H1 (cell line): ENCODE data around the gene GFY. TPM values are rescaled to one million over a fixed set of nuclear protein-coding genes. Genes with fewer than 3 reads are reported as not detected.

Source experiments
- CTCF ChIA-PET: fragments of 300-600 bp; sonication (Branson Sonifier 250); formaldehyde crosslinking; loops from one replicate; lab custom pipeline; 2021; ENCODE audit not compliant: partially characterized antibody; lab: Charles Lee
- POLR2A ChIA-PET: fragments of 300-600 bp; sonication (Branson Sonifier 250); formaldehyde crosslinking; loops from one replicate; lab custom pipeline; 2021; ENCODE audit warnings: inconsistent platforms; ENCODE audit not compliant: partially characterized antibody; lab: Charles Lee
- DNase-seq, 2 experiments: peaks; one replicate each; pipeline versions ENCODE4 v3.0.0 to v3.0.0-alpha.2; 2010 to 2022; ENCODE audit warnings: low spot score in 2 of 2, low read depth in 1 of 2, mixed read lengths in 1 of 2
- FAIRE-seq: peaks from 2 replicates; lab custom pipeline; 2011; peaks lifted over from hg19 to GRCh38; lab: Jason Lieb, UNC
- H2AFZ ChIP-seq: 2 replicates; pipeline ENCODE4 v1.8.1; 2012; ENCODE audit warnings: low read length, inconsistent platforms
- H2AK5ac ChIP-seq: 2 replicates; pipeline ENCODE4 v1.6.1; 2013; ENCODE audit warnings: low read depth, low read length
- H2BK120ac ChIP-seq: replicated peaks from 2 replicates; pipeline ENCODE3; 2013; ENCODE audit warnings: low read depth, low read length, inconsistent platforms
- H2BK12ac ChIP-seq: 2 replicates; pipeline ENCODE4 v1.6.1; 2013; ENCODE audit warnings: low read depth, low read length
- H2BK15ac ChIP-seq: 2 replicates; pipeline ENCODE4 v1.6.1; 2013; ENCODE audit warnings: low read length
- H2BK20ac ChIP-seq: 2 replicates; pipeline ENCODE4 v1.6.1; 2013; ENCODE audit warnings: low read length
- H2BK5ac ChIP-seq: 2 replicates; pipeline ENCODE4 v1.6.1; 2013; ENCODE audit warnings: low read depth, low read length
- H3K14ac ChIP-seq: 2 replicates; pipeline ENCODE4 v1.6.1; 2013; ENCODE audit warnings: inconsistent platforms; ENCODE audit not compliant: insufficient read length
- H3K18ac ChIP-seq: 2 replicates; pipeline ENCODE4 v1.6.1; 2013; ENCODE audit warnings: low read length; ENCODE audit errors: extremely low read depth
- H3K23ac ChIP-seq: 2 replicates; pipeline ENCODE4 v1.6.1; 2013; ENCODE audit warnings: inconsistent platforms; ENCODE audit not compliant: insufficient read length
- H3K23me2 ChIP-seq: 2 replicates; pipeline ENCODE4 v1.6.1; 2013; ENCODE audit warnings: low read depth, low read length
- H3K27ac ChIP-seq: 2 replicates; pipeline ENCODE4 v1.6.1; 2011; ENCODE audit warnings: low read depth, low read length, inconsistent platforms
- H3K27me3 ChIP-seq, 4 experiments: replicated peaks in 1 of 4; 1 replicate in 1 of 4; 2 replicates in 3 of 4; pipeline versions ENCODE4 v1.6.1 to v1.8.1; 2011 to 2013; ENCODE audit warnings: low read length in 3 of 4, mild to moderate bottlenecking in 3 of 4, inconsistent platforms in 2 of 4, mixed read lengths in 2 of 4, moderate library complexity in 1 of 4; ENCODE audit not compliant: control insufficient read depth in 3 of 4, insufficient read depth in 3 of 4; ENCODE audit errors: extremely low read depth in 1 of 4
- H3K36me3 ChIP-seq, 4 experiments: 2 replicates each; pipeline versions ENCODE4 v1.6.1 to v1.8.1; 2011 to 2013; ENCODE audit warnings: mild to moderate bottlenecking in 4 of 4, low read length in 3 of 4, moderate library complexity in 2 of 4, control low read depth in 1 of 4, inconsistent platforms in 1 of 4; ENCODE audit not compliant: insufficient read depth in 4 of 4, control insufficient read depth in 2 of 4
- H3K4ac ChIP-seq: replicated peaks from 2 replicates; pipeline ENCODE3; 2013; ENCODE audit warnings: low read length, low read depth, mixed read lengths, inconsistent platforms; ENCODE audit not compliant: insufficient read length
- H3K4me1 ChIP-seq, 4 experiments: replicated peaks in 1 of 4; 1 replicate in 1 of 4; 2 replicates in 3 of 4; pipeline versions ENCODE4 v1.6.1 to v1.8.1; 2011 to 2013; ENCODE audit warnings: low read length in 3 of 4, inconsistent platforms in 2 of 4, mixed read lengths in 1 of 4; ENCODE audit not compliant: insufficient read depth in 4 of 4, control insufficient read depth in 3 of 4
- H3K4me2 ChIP-seq, 2 experiments: 2 replicates each; pipeline versions ENCODE4 v1.6.1 to v1.8.1; 2011 to 2013; ENCODE audit warnings: low read depth in 2 of 2, low read length in 2 of 2, control low read depth in 1 of 2, inconsistent platforms in 1 of 2, mild to moderate bottlenecking in 1 of 2; ENCODE audit not compliant: insufficient read depth in 1 of 2
- H3K4me3 ChIP-seq, 4 experiments: fragments of 200-600, 300-600 bp in 1 of 4; sonication (generic), shearing (Covaris generic), sonication (Bioruptor Twin) in 1 of 4; 2 replicates each; pipeline versions ENCODE4 v1.5.1 to v1.8.1; 2011 to 2016; ENCODE audit warnings: low read length in 4 of 4, low read depth in 3 of 4, control low read depth in 2 of 4, inconsistent platforms in 2 of 4, mild to moderate bottlenecking in 2 of 4, mixed read lengths in 1 of 4, moderate library complexity in 1 of 4; ENCODE audit not compliant: insufficient read depth in 2 of 4; ENCODE audit errors: extremely low read depth in 1 of 4
- H3K56ac ChIP-seq: replicated peaks from 2 replicates; pipeline ENCODE3; 2013; ENCODE audit warnings: low read depth, mild to moderate bottlenecking, mixed read lengths, low read length, inconsistent platforms; ENCODE audit not compliant: insufficient read length
- H3K79me1 ChIP-seq: 2 replicates; pipeline ENCODE4 v1.6.1; 2013; ENCODE audit warnings: low read depth, low read length, control low read depth
- H3K79me2 ChIP-seq, 2 experiments: 2 replicates each; pipeline versions ENCODE4 v1.6.1 to v1.8.1; 2012 to 2013; ENCODE audit warnings: low read length in 2 of 2, mild to moderate bottlenecking in 2 of 2, inconsistent platforms in 1 of 2; ENCODE audit not compliant: insufficient read depth in 2 of 2, control insufficient read depth in 1 of 2
- H3K9ac ChIP-seq, 4 experiments: replicated peaks in 1 of 4; 1 replicate in 1 of 4; 2 replicates in 3 of 4; pipeline versions ENCODE4 v1.6.1 to v1.8.1; 2011 to 2013; ENCODE audit warnings: low read depth in 3 of 4, low read length in 3 of 4, control low read depth in 2 of 4, mild to moderate bottlenecking in 2 of 4, moderate library complexity in 2 of 4, inconsistent platforms in 1 of 4; ENCODE audit errors: extremely low read depth in 1 of 4
- H3K9me3 ChIP-seq, 2 experiments: 2 replicates each; pipeline versions ENCODE4 v1.6.1 to v1.8.1; 2012 to 2013; ENCODE audit warnings: mild to moderate bottlenecking in 2 of 2, moderate library complexity in 2 of 2, control low read depth in 1 of 2, inconsistent platforms in 1 of 2, low read depth in 1 of 2, low read length in 1 of 2, mixed read lengths in 1 of 2; ENCODE audit not compliant: insufficient read depth in 2 of 2
- H4K20me1 ChIP-seq, 2 experiments: replicated peaks in 1 of 2; 2 replicates each; pipeline versions ENCODE3 to v1.8.1; 2011 to 2013; ENCODE audit warnings: inconsistent platforms in 2 of 2, low read length in 2 of 2, mild to moderate bottlenecking in 1 of 2; ENCODE audit not compliant: insufficient read depth in 2 of 2, control insufficient read depth in 1 of 2
- H4K5ac ChIP-seq: 2 replicates; pipeline ENCODE4 v1.6.1; 2013; ENCODE audit warnings: low read length, low read depth, mixed read lengths, inconsistent platforms; ENCODE audit not compliant: insufficient read length
- H4K8ac ChIP-seq: 2 replicates; pipeline ENCODE4 v1.8.0; 2013; ENCODE audit warnings: mild to moderate bottlenecking, moderate library complexity, low read length, inconsistent platforms; ENCODE audit not compliant: insufficient read depth; ENCODE audit errors: extremely low read depth
- H4K91ac ChIP-seq: replicated peaks from 2 replicates; pipeline ENCODE3; 2013; ENCODE audit warnings: low read length, mixed read lengths, inconsistent platforms; ENCODE audit not compliant: insufficient read length
- CREB1 ChIP-seq: IDR thresholded peaks from 2 replicates; pipeline ENCODE4 v1.6.1; 2012; ENCODE audit warnings: inconsistent platforms
- EZH2 ChIP-seq: fragments of 200-600 bp; sonication (generic); IDR thresholded peaks from 2 replicates; pipeline ENCODE4 v1.7.1; 2012; ENCODE audit warnings: low read depth, mild to moderate bottlenecking, moderate library complexity, low read length, inconsistent platforms; ENCODE audit not compliant: severe bottlenecking
- WGBS, 2 experiments: shearing (Covaris generic) in 1 of 2; methylation state at CpG; one replicate each; pipeline versions ENCODE4 v1.1.6 to v1.1.7; 2013 to 2015; ENCODE audit warnings: low lambda C conversion rate in 2 of 2, mixed read lengths in 2 of 2, inconsistent platforms in 1 of 2, low coverage in 1 of 2, missing lambda C conversion rate in 1 of 2; ENCODE audit not compliant: insufficient replicate concordance in 2 of 2, insufficient coverage in 1 of 2, insufficient read length in 1 of 2; ENCODE audit errors: extremely low coverage in 1 of 2, missing lambda C conversion rate in 1 of 2; 5-methylcytosine and 5-hydroxymethylcytosine counted together
- polyA plus RNA-seq, 7 experiments: library from polyadenylated mRNA; depleted of rRNA in 3 of 7; stranded (reverse) in 5 of 7; unstranded in 2 of 7; fragments of >200 nt in 5 of 7; fragments of 200-250 nt in 2 of 7; gene quantifications; 1 replicate in 5 of 7; 2 replicates in 1 of 7; 4 replicates in 1 of 7; pipeline versions ENCODE4 v1.2.1 to v1.2.3, GENCODE V29; 2011 to 2013; ENCODE audit warnings: missing spikeins in 2 of 7, mixed read lengths in 2 of 7
- total RNA-seq: library from RNA; stranded (reverse); fragmentation: NEBNext Ultra II Directional; extraction: Animal tissue kit (Norgen Biotek cat#: 25700); gene quantifications from 2 replicates; pipeline ENCODE4 v1.2.1, GENCODE V29; 2021

Gene GFY
- total and polyA plus RNA-seq, 2 of the 8 experiments (the other 6 are each of a cell fraction or from before 2014, with no cell fraction given), result 0.68 to 0.93 TPM

- H2BK5ac ChIP-seq, result no peak overlapping the region
- H4K5ac ChIP-seq, result no peak overlapping the region
- H3K23ac ChIP-seq, result no peak overlapping the region
- H4K91ac ChIP-seq, result no peak overlapping the region
- no peak overlapping the region for H2BK15ac ChIP-seq
- WGBS, 2 experiments, result 81% methylated on average over 4 of the region's 6 CpGs; no CpG with 5 or more reads in 1 of the 2 experiments
- peaks cover 0 to 13% (median 8%) of the 10 kb centered on the region in 4 experiments; a peak in 5 of 7 replicates for H3K4me1 ChIP-seq
- H3K9ac ChIP-seq, result no peak overlapping the region
- no peak overlapping the region for H3K4ac ChIP-seq
- H4K20me1 ChIP-seq, result no peaks in the 10 kb centered on the region
- H3K18ac ChIP-seq, result no peak overlapping the region
- H4K8ac ChIP-seq, result no peak overlapping the region
- H3K9me3 ChIP-seq, result no peaks in the 10 kb centered on the region
- no peak overlapping the region for H3K14ac ChIP-seq
- POLR2A ChIA-PET, result interaction anchor here (0.7 to 4.1 kb wide), 3 partner anchors 13 to 88 kb away, joined by 3 to 13 read pairs (median 8); partner anchors contain the start of genes ALDH16A1, GFY, PIH1D1 and RCN3
- FAIRE-seq (no peak), DNase-seq (no peak)
- peaks cover 20% of the 10 kb centered on the region; the same call in 1 of the 2 replicates for H3K23me2 ChIP-seq
- 0 out of 2 replicates have a peak overlapping the region, but pooled peaks have one; percentile 77 for H2BK12ac ChIP-seq
- no peaks in the 10 kb centered on the region for H3K79me1 ChIP-seq
- no peak overlapping the region for H3K27ac ChIP-seq
- H2AK5ac ChIP-seq, result no peak overlapping the region; the same call in 1 of the 2 replicates
- CTCF ChIA-PET, result interaction anchor here (1.1 to 3.3 kb wide), 4 partner anchors 10 to 48 kb away, joined by 4 to 15 read pairs (median 10); partner anchors contain the start of gene PIH1D1
- no peak overlapping the region for H2AFZ ChIP-seq
- no peak overlapping the region for H3K56ac ChIP-seq
- H3K4me2 ChIP-seq, result peak overlapping the region in 1 of 2 experiments; percentile 53; a peak in 1 of 4 replicates
- no peaks in the 10 kb centered on the region for H3K79me2 ChIP-seq
- no peak overlapping the region for H2BK120ac ChIP-seq
- H3K4me3 ChIP-seq, result no peak overlapping the region
- H2BK20ac ChIP-seq, result no peak overlapping the region
- peaks cover 25 to 48% (median 43%) of the 10 kb centered on the region in 4 experiments for H3K27me3 ChIP-seq
- H3K36me3 ChIP-seq, result no peaks in the 10 kb centered on the region
- TF ChIP-seq CREB1 (no peak), EZH2 (no peak)
Measured at GRCh38 chr19:49439836-49440235, 14.6 kb downstream of the GFY start.
